GM12878 (cell line): ENCODE results near the gene EML1. TPM values are rescaled to one million over a fixed set of nuclear protein-coding genes. Genes with fewer than 3 reads are reported as not detected.

Experiments
- ATAC-seq: fragments of 200-7000 bp; cut with Tn5 transposase; 3 replicates; pipeline ENCODE4 v1.9.1; 2020; ENCODE audit warnings: mild to moderate bottlenecking, moderate library complexity
- BruUV-seq: library from RNA; stranded (reverse); fragments of 400-500 nt; replicated peaks from 2 replicates; lab custom pipeline; 2021; lab: Mats Ljungman, UMichigan
- CTCF ChIA-PET: fragments of 300-600 bp; sonication (Branson Sonifier 250); formaldehyde crosslinking; extraction: SDS; loops from one replicate; lab custom pipeline; 2021; ENCODE audit warnings: inconsistent platforms; lab: Yijun Ruan, JAX
- POLR2A ChIA-PET: fragments of 350-600 bp; formaldehyde crosslinking; extraction: SDS; loops from one replicate; lab custom pipeline; 2021; ENCODE audit warnings: inconsistent platforms; lab: Charles Lee
- RAD21 ChIA-PET: fragments of 300-600 bp; sonication (Branson Sonifier 250); formaldehyde crosslinking; loops from one replicate; lab custom pipeline; 2023; ENCODE audit warnings: antibody characterized with exemption; ENCODE audit not compliant: unreplicated experiment; lab: Charles Lee
- SMC1A ChIA-PET: fragments of 300-600 bp; sonication (Branson Sonifier 250); formaldehyde crosslinking; loops from one replicate; lab custom pipeline; 2023; ENCODE audit not compliant: unreplicated experiment, uncharacterized antibody; lab: Charles Lee
- DNase-seq: peaks from one replicate; pipeline ENCODE4 v3.0.0-alpha.2; 2011; ENCODE audit warnings: low read depth, low spot score
- FAIRE-seq: peaks from 3 replicates; lab custom pipeline; 2011; peaks lifted over from hg19 to GRCh38; lab: Jason Lieb, UNC
- H2AFZ ChIP-seq: 2 replicates; pipeline ENCODE4 v1.6.0; 2011; ENCODE audit warnings: low read depth, low read length, control low read depth; ENCODE audit not compliant: control insufficient read depth
- H3K27ac ChIP-seq: 2 replicates; pipeline ENCODE4 v1.5.1; 2011; ENCODE audit warnings: control low read depth; ENCODE audit not compliant: control insufficient read depth, insufficient read depth
- H3K27me3 ChIP-seq, 2 experiments: replicated peaks in 1 of 2; 2 replicates each; pipeline versions ENCODE4 v1.6.0 to v1.6.1; 2011; ENCODE audit warnings: low read length in 1 of 2; ENCODE audit not compliant: control insufficient read depth in 2 of 2, insufficient read depth in 2 of 2
- H3K36me3 ChIP-seq, 2 experiments: 2 replicates each; pipeline ENCODE4 v1.5.1; 2011; ENCODE audit warnings: low read length in 1 of 2; ENCODE audit not compliant: control insufficient read depth in 2 of 2, insufficient read depth in 2 of 2
- H3K4me1 ChIP-seq: 2 replicates; pipeline ENCODE4 v1.6.1; 2011; ENCODE audit warnings: mild to moderate bottlenecking, low read length, moderate library complexity, mixed read lengths; ENCODE audit not compliant: control insufficient read depth, insufficient read depth
- H3K4me2 ChIP-seq: 2 replicates; pipeline ENCODE4 v1.6.0; 2011; ENCODE audit warnings: control low read depth; ENCODE audit not compliant: control insufficient read depth, insufficient read depth
- H3K4me3 ChIP-seq: fragments of 200-600 bp; sonication (generic); 2 replicates; pipeline ENCODE4 v1.5.1; 2016
- H3K79me2 ChIP-seq: 2 replicates; pipeline ENCODE4 v1.6.0; 2011; ENCODE audit warnings: low read length; ENCODE audit not compliant: control insufficient read depth, insufficient read depth
- H3K9ac ChIP-seq: 2 replicates; pipeline ENCODE4 v1.8.0; 2011; ENCODE audit warnings: low read length, control low read depth, mixed read lengths; ENCODE audit not compliant: control insufficient read depth, insufficient read depth
- H3K9me3 ChIP-seq: replicated peaks from 3 replicates; pipeline ENCODE4 v1.5.1; 2011; ENCODE audit warnings: mild to moderate bottlenecking, low read length; ENCODE audit not compliant: control insufficient read depth, insufficient read depth
- H4K20me1 ChIP-seq: 2 replicates; pipeline ENCODE4 v1.6.0; 2011; ENCODE audit not compliant: control insufficient read depth, insufficient read depth
- PRDM15 ChIP-seq: fragments of 450-650 bp; formaldehyde crosslinking; IDR thresholded peaks from 2 replicates; pipeline ENCODE4 v1.4.0; 2020; ENCODE audit warnings: mild to moderate bottlenecking, moderate library complexity
- SIX5 ChIP-seq: IDR thresholded peaks from 2 replicates; pipeline ENCODE4 v1.6.1; 2011; ENCODE audit warnings: mild to moderate bottlenecking, low read depth, low read length, moderate library complexity; ENCODE audit not compliant: severe bottlenecking
- SPI1 ChIP-seq: IDR thresholded peaks from 2 replicates; pipeline ENCODE4 v1.6.1; 2011; ENCODE audit warnings: low read depth, mild to moderate bottlenecking, low read length, moderate library complexity, borderline replicate concordance; ENCODE audit not compliant: insufficient read depth
- TCF7 ChIP-seq: IDR thresholded peaks from 2 replicates; pipeline ENCODE4 v1.6.1; 2014; ENCODE audit warnings: antibody characterized with exemption, borderline replicate concordance
- ZNF217 ChIP-seq: fragments of 450-650 bp; IDR thresholded peaks from 2 replicates; pipeline ENCODE4 v1.6.1; 2017; ENCODE audit warnings: antibody characterized with exemption, mild to moderate bottlenecking
- ZSCAN29 ChIP-seq: fragments of 450-650 bp; IDR thresholded peaks from 2 replicates; pipeline ENCODE4 v1.6.1; 2017; ENCODE audit warnings: mild to moderate bottlenecking, moderate library complexity
- WGBS: methylation state at CpG from one replicate; pipeline ENCODE4 v1.1.6; 2016; ENCODE audit warnings: low lambda C conversion rate; ENCODE audit not compliant: insufficient replicate concordance, insufficient coverage; ENCODE audit errors: missing lambda C conversion rate; 5-methylcytosine and 5-hydroxymethylcytosine counted together
- in situ Hi-C: fragments of 300-500 bp; cut with MboI; formaldehyde crosslinking; loops from 9 replicates; pipeline ENCODE4 v1.14.3; 2018; ENCODE audit warnings: mixed read lengths
- intact Hi-C: fragments of 100-400 bp; cut with micrococcal nuclease; formaldehyde crosslinking; loops from one replicate; pipeline ENCODE4 v1.14.2; 2022; ENCODE audit not compliant: unreplicated experiment
- polyA plus RNA-seq, 11 experiments: library from polyadenylated mRNA; depleted of rRNA in 4 of 11; unstranded in 6 of 11; stranded (reverse) in 5 of 11; fragments of >200 nt; fragmentation: Nextera tagmentation in 4 of 11; fragmentation: Illumina TruSeq in 1 of 11; extraction: Ambion mirVana in 4 of 11; extraction: Trizol in 1 of 11; gene quantifications; 1 replicate in 1 of 11; 2 replicates in 10 of 11; pipeline versions ENCODE4 v1.2.1 to v1.2.3, GENCODE V29; 2011 to 2016; ENCODE audit warnings: inconsistent platforms in 2 of 11, missing spikeins in 2 of 11, low read depth in 1 of 11
- total RNA-seq, 4 experiments: library from RNA; depleted of rRNA in 3 of 4; stranded (reverse); fragments of >200 nt in 3 of 4; fragmentation: Illumina TruSeq in 1 of 4; extraction: Trizol in 1 of 4; gene quantifications; 2 replicates each; pipeline versions ENCODE4 v1.2.1 to v1.2.3, GENCODE V29; 2013 to 2021
- TF ChIP-seq, protein P1 (sequence below): fragments of 450-650 bp; IDR thresholded peaks from 2 replicates; pipeline ENCODE4 v1.6.1; 2016; ENCODE audit warnings: mild to moderate bottlenecking, moderate library complexity, borderline replicate concordance

The EML1 gene
- total and polyA plus RNA-seq, 10 of the 15 experiments (the other 5 are each of a cell fraction or from before 2014, with no cell fraction given), result 0.05 to 3.4 (median 0.11) TPM; not detected in 3

DNA sequence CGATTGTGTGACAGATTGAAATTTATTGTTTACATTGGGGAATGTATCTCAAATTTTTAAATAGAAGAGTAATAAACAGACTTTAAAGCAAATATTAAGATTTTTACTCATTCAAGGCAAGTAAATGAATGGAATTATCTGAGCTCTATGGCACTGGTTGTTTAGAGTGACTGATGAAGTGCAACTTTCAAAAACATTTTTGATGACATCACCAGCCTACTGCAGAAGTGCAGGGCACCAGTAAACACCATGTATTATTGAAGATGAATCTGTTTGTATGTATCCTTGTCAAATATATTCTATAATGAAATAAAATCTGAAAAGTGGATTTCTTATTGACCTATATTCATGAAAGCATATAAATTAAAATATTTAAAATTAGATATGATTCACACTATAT, 148.0 kb downstream of the EML1 start:
- intact Hi-C loops, result no loop called here
- Histone ChIP-seq H3K9ac (no peak overlapping the region), H3K27me3 (peaks cover 0 to 1% of the 10 kb centered on the region in 2 experiments; a peak in 3 of 4 replicates), H3K79me2 (no peaks in the 10 kb centered on the region), H3K36me3 (no peaks in the 10 kb centered on the region), H4K20me1 (no peaks in the 10 kb centered on the region), H3K9me3 (no peaks in the 10 kb centered on the region), H3K4me2 (no peak overlapping the region), H2AFZ (no peak overlapping the region), H3K27ac (no peak overlapping the region), H3K4me3 (no peak overlapping the region), H3K4me1 (peaks cover 8% of the 10 kb centered on the region; the same call in 1 of the 2 replicates)
- SMC1A ChIA-PET, result interaction anchor here (1.5 kb wide), 1 partner anchor 9 kb away, joined by 4 read pairs; no protein-coding TSS in a partner anchor
- DNase-seq (no peak), ATAC-seq (no peak), FAIRE-seq (no peak)
- RAD21 ChIA-PET, result no interaction called here
- TF ChIP-seq, protein P1, sequence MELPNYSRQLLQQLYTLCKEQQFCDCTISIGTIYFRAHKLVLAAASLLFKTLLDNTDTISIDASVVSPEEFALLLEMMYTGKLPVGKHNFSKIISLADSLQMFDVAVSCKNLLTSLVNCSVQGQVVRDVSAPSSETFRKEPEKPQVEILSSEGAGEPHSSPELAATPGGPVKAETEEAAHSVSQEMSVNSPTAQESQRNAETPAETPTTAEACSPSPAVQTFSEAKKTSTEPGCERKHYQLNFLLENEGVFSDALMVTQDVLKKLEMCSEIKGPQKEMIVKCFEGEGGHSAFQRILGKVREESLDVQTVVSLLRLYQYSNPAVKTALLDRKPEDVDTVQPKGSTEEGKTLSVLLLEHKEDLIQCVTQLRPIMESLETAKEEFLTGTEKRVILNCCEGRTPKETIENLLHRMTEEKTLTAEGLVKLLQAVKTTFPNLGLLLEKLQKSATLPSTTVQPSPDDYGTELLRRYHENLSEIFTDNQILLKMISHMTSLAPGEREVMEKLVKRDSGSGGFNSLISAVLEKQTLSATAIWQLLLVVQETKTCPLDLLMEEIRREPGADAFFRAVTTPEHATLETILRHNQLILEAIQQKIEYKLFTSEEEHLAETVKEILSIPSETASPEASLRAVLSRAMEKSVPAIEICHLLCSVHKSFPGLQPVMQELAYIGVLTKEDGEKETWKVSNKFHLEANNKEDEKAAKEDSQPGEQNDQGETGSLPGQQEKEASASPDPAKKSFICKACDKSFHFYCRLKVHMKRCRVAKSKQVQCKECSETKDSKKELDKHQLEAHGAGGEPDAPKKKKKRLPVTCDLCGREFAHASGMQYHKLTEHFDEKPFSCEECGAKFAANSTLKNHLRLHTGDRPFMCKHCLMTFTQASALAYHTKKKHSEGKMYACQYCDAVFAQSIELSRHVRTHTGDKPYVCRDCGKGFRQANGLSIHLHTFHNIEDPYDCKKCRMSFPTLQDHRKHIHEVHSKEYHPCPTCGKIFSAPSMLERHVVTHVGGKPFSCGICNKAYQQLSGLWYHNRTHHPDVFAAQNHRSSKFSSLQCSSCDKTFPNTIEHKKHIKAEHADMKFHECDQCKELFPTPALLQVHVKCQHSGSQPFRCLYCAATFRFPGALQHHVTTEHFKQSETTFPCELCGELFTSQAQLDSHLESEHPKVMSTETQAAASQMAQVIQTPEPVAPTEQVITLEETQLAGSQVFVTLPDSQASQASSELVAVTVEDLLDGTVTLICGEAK, result no peak
- TF ChIP-seq ZSCAN29, result no peak
- TF ChIP-seq ZNF217, result no peak
- no peak for TF ChIP-seq TCF7
- no peak for TF ChIP-seq SPI1
- no peak for TF ChIP-seq PRDM15
- no peak for TF ChIP-seq SIX5
- CTCF ChIA-PET, result no interaction called here
- no TSS peak for BruUV-seq
- 24% methylated on average over 1 of the region's 1 CpG for WGBS
- POLR2A ChIA-PET, result no interaction called here
- in situ Hi-C loops, result no loop called here
